Measurements from ENCODE around the gene CD109. TPM values are rescaled to one million over a fixed set of nuclear protein-coding genes. Genes with fewer than 3 reads are reported as not detected.

Gene CD109
- total RNA-seq, 6 experiments from 2014 or later, result 32.5 to 56.3 (median 48.9) TPM

DNA sequence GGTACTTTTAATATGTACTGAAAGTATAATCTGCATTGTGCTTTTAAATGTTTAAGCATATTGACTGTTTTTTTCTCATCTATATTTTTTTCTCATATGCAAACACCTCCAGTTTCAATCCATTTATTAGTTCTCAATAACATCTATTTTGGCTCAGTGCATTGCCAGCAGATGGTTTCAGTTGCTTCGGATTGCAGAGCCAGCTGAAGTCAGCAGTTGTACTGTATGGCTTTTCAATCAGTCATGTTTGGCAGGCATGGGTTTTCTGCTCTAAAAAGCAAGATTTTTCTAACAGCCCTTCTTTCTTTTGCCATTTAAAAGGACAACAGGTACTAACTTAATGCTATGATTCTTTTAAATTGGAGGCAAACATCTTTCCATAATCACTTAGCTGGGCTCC lies 121.2 kb downstream of the CD109 start:
- H3K4me1 Mint-ChIP-seq (ENCODE audit: low read depth), result no peaks in the 10 kb centered on the region
- H3K4me3 Mint-ChIP-seq, result no peak overlapping the region
- no peaks in the 10 kb centered on the region for H3K27me3 Mint-ChIP-seq (ENCODE audit: insufficient read depth)
- H3K27ac Mint-ChIP-seq, result no peak overlapping the region
- H3K36me3 Mint-ChIP-seq (ENCODE audit: low read depth), result peaks cover 38% of the 10 kb centered on the region
- no peaks in the 10 kb centered on the region for H3K9me3 Mint-ChIP-seq
- TF ChIP-seq, protein P1, sequence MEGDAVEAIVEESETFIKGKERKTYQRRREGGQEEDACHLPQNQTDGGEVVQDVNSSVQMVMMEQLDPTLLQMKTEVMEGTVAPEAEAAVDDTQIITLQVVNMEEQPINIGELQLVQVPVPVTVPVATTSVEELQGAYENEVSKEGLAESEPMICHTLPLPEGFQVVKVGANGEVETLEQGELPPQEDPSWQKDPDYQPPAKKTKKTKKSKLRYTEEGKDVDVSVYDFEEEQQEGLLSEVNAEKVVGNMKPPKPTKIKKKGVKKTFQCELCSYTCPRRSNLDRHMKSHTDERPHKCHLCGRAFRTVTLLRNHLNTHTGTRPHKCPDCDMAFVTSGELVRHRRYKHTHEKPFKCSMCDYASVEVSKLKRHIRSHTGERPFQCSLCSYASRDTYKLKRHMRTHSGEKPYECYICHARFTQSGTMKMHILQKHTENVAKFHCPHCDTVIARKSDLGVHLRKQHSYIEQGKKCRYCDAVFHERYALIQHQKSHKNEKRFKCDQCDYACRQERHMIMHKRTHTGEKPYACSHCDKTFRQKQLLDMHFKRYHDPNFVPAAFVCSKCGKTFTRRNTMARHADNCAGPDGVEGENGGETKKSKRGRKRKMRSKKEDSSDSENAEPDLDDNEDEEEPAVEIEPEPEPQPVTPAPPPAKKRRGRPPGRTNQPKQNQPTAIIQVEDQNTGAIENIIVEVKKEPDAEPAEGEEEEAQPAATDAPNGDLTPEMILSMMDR (IDR thresholded peaks at IDR 0.05), result no peak
- DNase-seq, result no peak

DNA sequence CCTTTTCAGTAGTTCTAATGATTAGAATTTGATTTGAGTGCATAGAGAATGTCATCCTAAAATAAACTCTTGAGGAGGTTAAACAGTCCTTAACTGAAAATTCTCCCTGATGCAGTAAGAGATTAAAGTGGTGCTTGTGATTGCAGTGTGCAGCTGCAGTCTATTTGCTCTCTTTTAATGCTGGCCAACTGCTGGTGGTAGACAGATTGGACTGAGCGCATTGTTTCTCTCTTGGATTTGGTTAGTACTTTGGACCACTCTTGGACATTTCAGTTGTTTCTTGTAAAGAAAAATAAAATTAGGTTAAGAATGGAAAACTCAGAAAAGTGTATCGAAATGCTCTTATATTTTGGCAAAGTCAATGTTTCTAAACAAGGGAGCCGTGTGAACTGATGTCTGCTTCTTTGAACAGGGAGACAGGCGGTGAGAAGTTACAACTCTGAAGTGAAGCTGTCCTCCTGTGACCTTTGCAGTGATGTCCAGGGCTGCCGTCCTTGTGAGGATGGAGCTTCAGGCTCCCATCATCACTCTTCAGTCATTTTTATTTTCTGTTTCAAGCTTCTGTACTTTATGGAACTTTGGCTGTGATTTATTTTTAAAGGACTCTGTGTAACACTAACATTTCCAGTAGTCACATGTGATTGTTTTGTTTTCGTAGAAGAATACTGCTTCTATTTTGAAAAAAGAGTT lies 127.2 kb downstream of the CD109 start:
- H3K4me3 Mint-ChIP-seq, result no peak overlapping the region
- TF ChIP-seq, protein P1 (IDR thresholded peaks at IDR 0.05), result no peak
- peaks cover 1% of the 10 kb centered on the region for H3K27me3 Mint-ChIP-seq (ENCODE audit: insufficient read depth)
- H3K27ac Mint-ChIP-seq, result no peak overlapping the region
- no peaks in the 10 kb centered on the region for H3K4me1 Mint-ChIP-seq (ENCODE audit: low read depth)
- no peaks in the 10 kb centered on the region for H3K9me3 Mint-ChIP-seq
- no peak for DNase-seq
- H3K36me3 Mint-ChIP-seq (ENCODE audit: low read depth), result peaks cover 28% of the 10 kb centered on the region

DNA sequence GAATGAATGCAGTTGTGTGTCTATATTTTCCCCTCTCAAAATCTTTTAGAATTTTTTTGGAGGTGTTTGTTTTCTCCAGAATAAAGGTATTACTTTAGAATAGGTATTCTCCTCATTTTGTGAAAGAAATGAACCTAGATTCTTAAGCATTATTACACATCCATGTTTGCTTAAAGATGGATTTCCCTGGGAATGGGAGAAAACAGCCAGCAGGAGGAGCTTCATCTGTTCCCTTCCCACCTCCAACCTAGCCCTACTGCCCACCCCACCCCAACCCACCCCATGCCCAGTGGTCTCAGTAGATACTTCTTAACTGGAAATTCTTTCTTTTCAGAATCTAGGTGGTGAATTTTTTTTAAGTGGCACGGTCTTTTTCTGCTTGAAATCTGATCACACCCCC lies 127.8 kb downstream of the CD109 start:
- DNase-seq, result no peak
- TF ChIP-seq, protein P1 (IDR thresholded peaks at IDR 0.05), result peak; percentile 29; the same call in 1 of the 2 replicates
- H3K27me3 Mint-ChIP-seq (ENCODE audit: insufficient read depth), result peaks cover 1% of the 10 kb centered on the region
- H3K4me3 Mint-ChIP-seq, result no peak overlapping the region
- no peaks in the 10 kb centered on the region for H3K4me1 Mint-ChIP-seq (ENCODE audit: low read depth)
- H3K27ac Mint-ChIP-seq, result no peak overlapping the region
- peaks cover 25% of the 10 kb centered on the region for H3K36me3 Mint-ChIP-seq (ENCODE audit: low read depth)
- no peaks in the 10 kb centered on the region for H3K9me3 Mint-ChIP-seq

DNA sequence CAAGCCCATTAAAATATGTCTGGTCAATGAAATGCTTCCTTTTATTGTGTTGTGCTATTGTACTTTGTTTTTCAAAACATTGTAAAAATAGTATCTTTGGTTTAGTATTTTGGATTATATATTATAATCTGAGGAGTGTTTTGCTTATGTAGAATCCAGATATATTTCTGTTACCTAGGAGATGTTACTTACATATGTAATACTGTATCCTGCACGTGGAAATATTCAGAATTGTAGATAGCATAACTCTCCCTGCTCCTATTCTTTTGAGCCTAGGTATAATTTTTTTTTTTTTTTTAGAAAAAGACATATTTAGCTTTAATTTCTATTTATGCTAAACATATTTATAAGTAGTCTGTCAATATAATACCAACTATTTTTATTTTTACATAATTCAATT lies 130.6 kb downstream of the CD109 start:
- H3K4me1 Mint-ChIP-seq (ENCODE audit: low read depth), result no peaks in the 10 kb centered on the region
- DNase-seq, result no peak
- H3K27ac Mint-ChIP-seq, result no peak overlapping the region
- no peak overlapping the region for H3K4me3 Mint-ChIP-seq
- peaks cover 6% of the 10 kb centered on the region for H3K36me3 Mint-ChIP-seq (ENCODE audit: low read depth)
- H3K27me3 Mint-ChIP-seq (ENCODE audit: insufficient read depth), result peaks cover 1% of the 10 kb centered on the region
- H3K9me3 Mint-ChIP-seq, result no peaks in the 10 kb centered on the region
- TF ChIP-seq, protein P1 (IDR thresholded peaks at IDR 0.05), result no peak

DNA sequence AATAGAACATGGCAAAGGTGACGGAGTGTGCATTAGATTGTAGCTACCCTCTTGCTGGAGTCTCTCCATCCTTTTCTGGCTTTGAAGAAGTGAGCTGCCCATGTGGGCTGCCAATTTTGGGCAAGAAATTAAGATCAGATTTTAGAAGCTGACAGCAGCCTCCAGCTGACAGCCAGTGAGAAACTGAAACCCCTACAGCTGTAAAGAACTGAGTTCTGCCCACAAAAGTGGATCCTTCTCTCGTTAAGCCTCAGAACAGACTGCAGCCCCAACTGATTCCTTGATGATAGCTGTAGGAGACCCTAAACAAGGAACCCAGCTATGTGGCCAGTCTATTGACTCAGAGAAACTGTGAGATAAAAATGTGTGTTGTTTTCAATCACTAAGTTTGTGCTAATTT lies 134.1 kb downstream of the CD109 start:
- H3K4me3 Mint-ChIP-seq, result no peak overlapping the region
- TF ChIP-seq, protein P1 (IDR thresholded peaks at IDR 0.05), result no peak
- no peak overlapping the region for H3K27ac Mint-ChIP-seq
- no peaks in the 10 kb centered on the region for H3K9me3 Mint-ChIP-seq
- H3K36me3 Mint-ChIP-seq (ENCODE audit: low read depth), result peaks cover 25% of the 10 kb centered on the region
- no peaks in the 10 kb centered on the region; the same call in 1 of the 2 replicates for H3K27me3 Mint-ChIP-seq (ENCODE audit: insufficient read depth)
- DNase-seq, result no peak
- no peaks in the 10 kb centered on the region for H3K4me1 Mint-ChIP-seq (ENCODE audit: low read depth)
